ENCODE data around the gene ERRFI1.
"Not testable (repeated sequence)": the region's sequence is repeated elsewhere in the genome, so short reads cannot be mapped to it uniquely, and the experiment has no call there.

ERRFI1 gene

DNA sequence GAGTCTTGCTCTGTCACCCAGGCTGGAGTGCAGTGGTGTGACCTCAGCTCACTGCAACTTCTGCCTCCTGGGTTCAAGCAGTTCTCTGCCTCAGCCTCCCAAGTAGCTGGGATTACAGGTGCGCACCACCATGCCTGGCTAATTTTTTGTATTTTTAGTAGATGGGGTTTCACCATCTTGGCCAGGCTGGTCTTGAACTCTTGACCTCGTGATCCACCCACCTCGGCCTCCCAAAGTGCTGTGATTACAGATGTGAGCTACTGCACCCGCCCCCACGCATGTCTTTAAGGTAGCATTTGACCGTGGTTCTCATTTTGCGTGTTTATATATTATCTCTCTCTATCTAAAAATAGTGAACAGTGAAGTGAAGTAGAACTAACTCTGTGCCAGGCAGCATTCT is 62.3 kb downstream of the ERRFI1 start:
- not testable (repeated sequence) for DNase-seq

DNA sequence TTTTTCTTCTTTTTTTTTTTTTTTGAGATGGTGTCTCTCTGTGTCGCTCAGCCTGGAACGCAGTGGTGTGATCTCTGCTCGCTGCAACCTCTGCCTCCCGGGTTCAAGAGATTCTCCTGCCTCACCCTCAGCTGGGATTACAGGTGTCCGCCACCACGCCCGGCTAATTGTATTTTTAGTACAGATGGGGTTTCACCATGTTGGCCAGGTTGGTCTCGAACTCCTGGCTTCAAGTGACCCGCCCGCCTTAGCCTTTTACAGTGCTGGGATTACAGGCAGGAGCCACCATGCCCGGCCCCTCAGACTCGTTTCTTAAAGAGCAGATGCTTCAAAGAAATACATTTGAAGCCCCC is 62.8 kb downstream of the ERRFI1 start:
- not testable (repeated sequence) for DNase-seq

DNA sequence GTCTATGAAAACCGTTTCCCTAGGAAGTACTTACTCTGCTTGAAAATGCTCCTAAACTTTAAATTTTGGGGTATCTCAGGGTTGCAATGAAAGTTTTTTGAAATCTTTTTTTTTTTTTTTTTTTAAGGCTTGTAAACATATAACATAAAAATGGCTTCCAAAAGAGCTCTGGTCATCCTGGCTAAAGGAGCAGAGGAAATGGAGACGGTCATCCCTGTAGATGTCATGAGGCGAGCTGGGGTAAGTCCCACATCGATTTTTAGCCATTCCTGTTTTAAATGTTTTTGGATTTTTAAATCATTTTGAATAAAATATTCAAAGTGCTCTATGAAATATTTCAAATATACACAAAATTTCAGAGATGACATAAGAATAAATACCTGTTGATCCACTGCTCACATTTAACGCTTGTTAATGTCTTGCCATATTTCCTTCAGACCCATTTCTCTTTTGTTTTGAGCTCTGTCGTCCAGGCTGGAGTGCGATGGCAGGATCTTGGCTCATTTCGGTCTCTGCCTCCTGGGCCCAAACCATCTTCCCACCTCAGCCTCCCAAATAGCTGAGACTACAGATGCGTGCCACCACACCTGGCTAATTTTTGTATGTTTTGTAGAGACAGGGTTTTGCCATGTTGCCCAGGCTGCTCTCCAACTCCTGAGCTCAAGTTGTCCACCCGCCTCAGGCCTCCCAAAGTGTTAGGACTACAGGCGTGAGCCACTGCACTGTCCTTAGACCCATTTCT is 63.3 kb downstream of the ERRFI1 start:
- DNase-seq, result no peak

- DNase-seq, result no peak
These were observed 64.1 kb downstream of the ERRFI1 start for GRCh38 chr1:7962014-7962335.
